ENCODE results near the gene RICTOR.

DNA sequence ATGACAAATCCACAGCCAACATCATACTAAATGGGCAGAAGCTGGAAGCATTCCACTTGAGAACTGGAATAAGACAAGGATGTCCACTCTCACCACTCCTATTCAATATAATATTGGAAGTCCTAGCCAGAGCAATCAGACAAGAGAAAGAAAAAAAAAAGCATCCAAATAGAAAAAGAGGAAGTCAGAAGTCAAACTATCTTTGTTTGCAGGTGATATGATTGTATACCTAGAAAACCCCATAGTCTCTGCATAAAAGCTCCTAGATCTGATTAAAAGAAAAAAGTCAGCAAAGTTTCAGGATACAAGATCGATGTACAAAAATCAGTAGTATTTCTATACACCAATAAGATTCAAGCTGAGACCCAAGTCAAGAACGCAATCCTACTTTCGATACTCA lies 162.3 kb downstream of the RICTOR start:
- TF ChIP-seq, protein P1, sequence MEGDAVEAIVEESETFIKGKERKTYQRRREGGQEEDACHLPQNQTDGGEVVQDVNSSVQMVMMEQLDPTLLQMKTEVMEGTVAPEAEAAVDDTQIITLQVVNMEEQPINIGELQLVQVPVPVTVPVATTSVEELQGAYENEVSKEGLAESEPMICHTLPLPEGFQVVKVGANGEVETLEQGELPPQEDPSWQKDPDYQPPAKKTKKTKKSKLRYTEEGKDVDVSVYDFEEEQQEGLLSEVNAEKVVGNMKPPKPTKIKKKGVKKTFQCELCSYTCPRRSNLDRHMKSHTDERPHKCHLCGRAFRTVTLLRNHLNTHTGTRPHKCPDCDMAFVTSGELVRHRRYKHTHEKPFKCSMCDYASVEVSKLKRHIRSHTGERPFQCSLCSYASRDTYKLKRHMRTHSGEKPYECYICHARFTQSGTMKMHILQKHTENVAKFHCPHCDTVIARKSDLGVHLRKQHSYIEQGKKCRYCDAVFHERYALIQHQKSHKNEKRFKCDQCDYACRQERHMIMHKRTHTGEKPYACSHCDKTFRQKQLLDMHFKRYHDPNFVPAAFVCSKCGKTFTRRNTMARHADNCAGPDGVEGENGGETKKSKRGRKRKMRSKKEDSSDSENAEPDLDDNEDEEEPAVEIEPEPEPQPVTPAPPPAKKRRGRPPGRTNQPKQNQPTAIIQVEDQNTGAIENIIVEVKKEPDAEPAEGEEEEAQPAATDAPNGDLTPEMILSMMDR (IDR thresholded peaks at IDR 0.05): no peak
- no peak for TF ChIP-seq POLR2AphosphoS5 (IDR thresholded peaks at IDR 0.05)
